ENCODE data around the gene BPIFA1. TPM values are rescaled to one million over a fixed set of nuclear protein-coding genes. Genes with fewer than 3 reads are reported as not detected.

The BPIFA1 gene
- total RNA-seq, 1 donor from 2014 or later: not detected

DNA sequence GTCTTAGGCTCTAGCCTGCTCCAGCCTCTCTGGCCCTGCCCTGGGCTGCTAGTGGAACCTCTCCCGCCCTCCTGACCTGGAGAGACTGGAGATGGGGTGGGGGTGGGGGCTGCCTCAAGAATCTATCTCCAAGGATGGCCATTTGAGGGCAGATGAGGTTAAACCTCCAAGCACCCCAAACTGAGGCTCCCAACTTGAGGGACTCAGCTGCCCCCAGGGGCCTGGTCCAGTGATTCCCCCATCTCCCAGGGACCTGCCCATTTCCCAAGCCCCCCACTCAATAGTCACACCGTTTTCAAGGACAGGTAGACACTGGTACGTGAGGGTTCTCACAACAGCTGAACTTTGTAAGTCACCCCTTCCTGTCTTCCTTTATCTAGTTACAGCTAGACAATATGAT lies 40.1 kb downstream of the BPIFA1 start:
- Histone ChIP-seq H3K4me1 (no peaks in the 10 kb centered on the region), H3K36me3 (no peaks in the 10 kb centered on the region), H3K27ac (no peak overlapping the region), H3K27me3 (no peaks in the 10 kb centered on the region), H3K9me3 (no peaks in the 10 kb centered on the region), H3K4me3 (no peak overlapping the region)
- peak in 1 of 2 donors; percentile 72 for DNase-seq (ENCODE audit: extremely low spot score in 2 of 2)
- intact Hi-C loops (cut with DNase I): no loop called here
- TF ChIP-seq POLR2AphosphoS5 (IDR thresholded peaks at IDR 0.05; ENCODE audit: insufficient read depth in 1 of 2, low read depth in 1 of 2): no peak
- TF ChIP-seq, protein P1, sequence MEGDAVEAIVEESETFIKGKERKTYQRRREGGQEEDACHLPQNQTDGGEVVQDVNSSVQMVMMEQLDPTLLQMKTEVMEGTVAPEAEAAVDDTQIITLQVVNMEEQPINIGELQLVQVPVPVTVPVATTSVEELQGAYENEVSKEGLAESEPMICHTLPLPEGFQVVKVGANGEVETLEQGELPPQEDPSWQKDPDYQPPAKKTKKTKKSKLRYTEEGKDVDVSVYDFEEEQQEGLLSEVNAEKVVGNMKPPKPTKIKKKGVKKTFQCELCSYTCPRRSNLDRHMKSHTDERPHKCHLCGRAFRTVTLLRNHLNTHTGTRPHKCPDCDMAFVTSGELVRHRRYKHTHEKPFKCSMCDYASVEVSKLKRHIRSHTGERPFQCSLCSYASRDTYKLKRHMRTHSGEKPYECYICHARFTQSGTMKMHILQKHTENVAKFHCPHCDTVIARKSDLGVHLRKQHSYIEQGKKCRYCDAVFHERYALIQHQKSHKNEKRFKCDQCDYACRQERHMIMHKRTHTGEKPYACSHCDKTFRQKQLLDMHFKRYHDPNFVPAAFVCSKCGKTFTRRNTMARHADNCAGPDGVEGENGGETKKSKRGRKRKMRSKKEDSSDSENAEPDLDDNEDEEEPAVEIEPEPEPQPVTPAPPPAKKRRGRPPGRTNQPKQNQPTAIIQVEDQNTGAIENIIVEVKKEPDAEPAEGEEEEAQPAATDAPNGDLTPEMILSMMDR (IDR thresholded peaks at IDR 0.05): no peak
- no peak for TF ChIP-seq POLR2A (IDR thresholded peaks at IDR 0.05)

GRCh38 chr20:33276303-33277113 lies 40.7 kb downstream of the BPIFA1 start:
- no peaks in the 10 kb centered on the region for H3K27me3 ChIP-seq
- H3K4me3 ChIP-seq: no peak overlapping the region
- no peaks in the 10 kb centered on the region for H3K4me1 ChIP-seq
- DNase-seq (ENCODE audit: extremely low spot score in 2 of 2): peak in 1 of 2 donors; percentile 84
- no peaks in the 10 kb centered on the region for H3K36me3 ChIP-seq
- H3K27ac ChIP-seq: no peak overlapping the region
- TF ChIP-seq, protein P1 (IDR thresholded peaks at IDR 0.05): no peak
- no peak for TF ChIP-seq POLR2AphosphoS5 (IDR thresholded peaks at IDR 0.05; ENCODE audit: insufficient read depth in 1 of 2, low read depth in 1 of 2)
- TF ChIP-seq POLR2A (IDR thresholded peaks at IDR 0.05): no peak
- intact Hi-C loops (cut with DNase I): no loop called here
- H3K9me3 ChIP-seq: no peaks in the 10 kb centered on the region

DNA sequence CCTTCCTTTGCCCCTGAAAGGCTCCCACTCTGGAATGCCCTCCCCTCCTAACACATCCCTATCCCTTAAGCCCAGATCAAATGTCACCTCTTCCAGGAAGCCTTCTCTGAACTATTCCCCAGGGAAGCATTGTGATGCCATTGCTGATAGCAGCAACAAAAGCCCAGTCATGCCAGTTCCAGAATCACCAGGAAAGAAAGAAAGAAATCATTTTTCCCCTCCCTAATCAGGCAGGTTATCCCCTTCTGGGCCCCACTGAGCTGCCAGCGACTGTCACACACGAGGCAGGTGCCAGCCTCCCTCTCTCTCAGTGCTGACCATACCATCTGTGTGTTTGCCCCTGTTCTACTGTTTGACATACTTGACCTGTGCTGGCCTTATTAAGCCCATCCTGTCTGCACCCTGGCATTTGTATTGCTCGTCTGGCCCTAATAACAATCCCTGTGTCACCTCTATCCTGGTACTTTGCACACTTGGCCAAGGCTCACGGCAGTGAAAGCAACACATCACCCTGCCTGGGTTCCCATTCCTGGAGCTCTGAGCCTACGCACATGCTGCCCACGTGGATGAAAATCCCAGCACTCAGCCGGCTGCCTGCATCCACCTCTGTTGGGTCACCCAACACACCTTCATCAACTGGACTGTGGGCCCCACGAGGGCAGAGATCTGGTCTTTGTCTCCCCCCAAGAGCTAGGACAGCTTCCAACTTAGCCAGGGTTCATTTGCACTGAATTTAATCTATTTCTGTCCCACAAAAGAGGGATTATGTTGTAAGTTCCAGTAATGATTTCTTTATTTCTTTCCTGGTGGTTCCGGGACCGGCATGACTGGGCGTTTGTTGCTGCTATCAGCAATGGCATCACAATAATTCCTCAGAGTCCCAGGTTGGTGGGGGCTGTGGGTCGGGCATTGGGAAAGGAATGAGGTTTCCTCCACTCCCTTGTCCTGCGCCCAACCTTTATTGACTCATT lies 42.0 kb downstream of the BPIFA1 start:
- H3K4me3 ChIP-seq: no peak overlapping the region

DNA sequence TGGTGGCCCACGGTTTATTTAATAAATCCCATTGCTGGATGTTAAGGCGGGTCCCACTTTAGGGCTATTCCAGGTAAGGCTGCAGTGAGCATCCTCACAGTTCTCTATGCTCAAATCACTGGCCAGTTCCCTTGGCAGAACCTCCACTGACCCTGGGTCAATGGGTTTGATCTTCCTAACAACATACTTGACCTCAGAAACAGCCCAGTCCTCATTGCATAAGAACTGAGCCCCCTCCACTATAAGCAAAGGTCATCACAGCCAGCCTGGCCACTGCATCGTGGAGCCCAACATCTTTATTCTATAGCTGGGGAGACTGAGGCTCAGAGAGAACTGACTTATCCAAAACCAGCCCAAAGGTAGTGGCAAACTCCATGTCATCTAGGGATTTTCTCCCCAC lies 42.9 kb downstream of the BPIFA1 start:
- H3K36me3 ChIP-seq: no peaks in the 10 kb centered on the region
- H3K4me3 ChIP-seq: no peak overlapping the region
- H3K9me3 ChIP-seq: no peaks in the 10 kb centered on the region
- no peaks in the 10 kb centered on the region for H3K27me3 ChIP-seq
- intact Hi-C loops (cut with DNase I): no loop called here
- H3K27ac ChIP-seq: no peak overlapping the region
- TF ChIP-seq POLR2AphosphoS5 (IDR thresholded peaks at IDR 0.05; ENCODE audit: insufficient read depth in 1 of 2, low read depth in 1 of 2) (no peak), POLR2A (IDR thresholded peaks at IDR 0.05) (no peak)
- TF ChIP-seq, protein P1 (IDR thresholded peaks at IDR 0.05): no peak
- no peaks in the 10 kb centered on the region for H3K4me1 ChIP-seq
- DNase-seq (ENCODE audit: extremely low spot score in 2 of 2): no peak

More for the DNA sequence above, 42.0 kb downstream of the BPIFA1 start:
- DNase-seq (ENCODE audit: extremely low spot score in 2 of 2): peak in 1 of 2 donors; percentile 89
- H3K27ac ChIP-seq: no peak overlapping the region
- no peaks in the 10 kb centered on the region for H3K27me3 ChIP-seq
- H3K4me1 ChIP-seq: no peaks in the 10 kb centered on the region
- no peaks in the 10 kb centered on the region for H3K9me3 ChIP-seq
- TF ChIP-seq, protein P1 (IDR thresholded peaks at IDR 0.05): no peak
- TF ChIP-seq POLR2AphosphoS5 (IDR thresholded peaks at IDR 0.05; ENCODE audit: insufficient read depth in 1 of 2, low read depth in 1 of 2): no peak
- no peak for TF ChIP-seq POLR2A (IDR thresholded peaks at IDR 0.05)
- intact Hi-C loops (cut with DNase I): no loop called here
- H3K36me3 ChIP-seq: no peaks in the 10 kb centered on the region

Measured in vagina (tissue), 2 donors.